Measurements from ENCODE around the gene ATP11B.
A peak's percentile ranks its signal among the peaks of the same experiment; 100 is the strongest.
"Not testable (repeated sequence)": the region's sequence is repeated elsewhere in the genome, so short reads cannot be mapped to it uniquely, and the experiment has no call there.

The ATP11B gene

DNA sequence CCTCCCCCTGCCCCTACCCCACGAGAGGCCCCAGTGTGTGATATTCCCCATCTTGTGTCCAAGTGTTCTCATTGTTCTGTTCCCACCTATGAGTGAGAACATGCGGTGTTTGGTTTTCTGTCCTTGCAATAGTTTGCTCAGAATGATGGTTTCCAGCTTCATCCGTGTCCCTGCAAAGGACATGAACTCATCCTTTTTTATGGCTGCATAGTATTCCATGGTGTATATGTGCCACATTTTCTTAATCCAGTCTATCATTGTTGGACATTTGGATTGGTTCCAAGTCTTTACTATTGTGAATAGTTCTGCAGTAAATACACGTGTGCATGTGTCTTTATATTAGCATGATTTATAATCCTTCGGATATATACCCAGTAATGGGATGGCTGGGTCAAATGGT is 29.0 kb downstream of the ATP11B start:
- H3K4me3 ChIP-seq; H3K9me3 ChIP-seq; DNase-seq (ENCODE audit: low spot score in 2 of 2); H3K4me1 ChIP-seq; H3K27me3 ChIP-seq (ENCODE audit: low read depth); H3K36me3 ChIP-seq (replicated peaks); in situ Hi-C loops (cut with MboI; ENCODE audit: low sequenced_read_pairs): not testable (repeated sequence)

DNA sequence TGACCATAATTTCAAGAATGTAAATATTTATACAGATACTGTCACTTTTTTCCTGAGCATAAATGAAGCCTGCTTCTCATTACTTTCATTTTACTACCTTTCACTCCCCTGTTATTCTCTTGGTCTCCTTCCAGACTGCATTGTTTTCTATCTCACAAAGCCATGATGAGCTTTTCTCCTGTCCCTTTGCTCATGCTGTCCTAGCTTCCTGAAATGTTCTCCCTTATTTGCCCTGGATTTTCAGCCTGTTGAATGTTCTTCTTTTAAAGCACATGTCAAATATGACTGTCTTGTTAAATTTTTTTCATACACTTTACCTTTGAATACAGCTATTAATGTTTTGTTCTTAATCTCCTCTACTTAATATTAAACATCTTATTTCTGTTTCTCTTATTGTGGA is 31.7 kb downstream of the ATP11B start:
- H3K9me3 ChIP-seq: 0 out of 2 replicates have a peak, but pooled peaks cover 2% of the 10 kb centered on the region
- no peaks in the 10 kb centered on the region for H3K36me3 ChIP-seq (replicated peaks)
- no peak overlapping the region for H3K4me3 ChIP-seq
- peaks cover 6% of the 10 kb centered on the region for H3K4me1 ChIP-seq
- H3K27me3 ChIP-seq (ENCODE audit: low read depth): no peaks in the 10 kb centered on the region
- no peak for DNase-seq (ENCODE audit: low spot score in 2 of 2)
- in situ Hi-C loops (cut with MboI; ENCODE audit: low sequenced_read_pairs): no loop called here

DNA sequence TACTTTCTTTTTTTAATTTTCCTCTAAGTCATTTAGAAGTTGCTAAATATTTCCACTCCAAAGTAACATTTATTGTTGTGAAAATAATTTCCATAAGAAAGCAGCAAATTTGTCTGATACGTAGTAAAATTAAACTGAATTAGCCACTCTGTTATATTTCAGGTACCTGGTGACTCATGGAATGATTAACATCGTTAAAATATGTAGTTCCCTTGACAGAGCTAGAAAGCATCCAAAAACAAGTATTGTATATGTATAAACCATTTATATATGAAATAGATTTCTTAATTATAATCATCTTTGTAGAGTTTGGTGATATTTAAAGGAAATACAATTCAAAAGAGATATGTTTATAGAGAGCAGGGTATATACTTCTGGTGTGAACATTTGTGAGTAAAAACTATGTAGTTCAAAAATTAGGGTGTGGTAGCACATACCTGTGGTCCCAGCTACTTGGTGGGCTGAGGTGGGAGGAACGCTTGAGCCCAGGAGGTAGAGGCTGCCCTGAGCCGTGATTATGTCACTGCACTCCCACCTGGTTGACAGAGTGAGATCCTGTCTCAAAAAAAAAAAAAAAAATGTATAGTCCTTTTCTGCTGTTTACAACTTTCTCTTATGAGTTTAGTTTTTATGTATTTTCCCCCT is 36.6 kb downstream of the ATP11B start:
- no peak for DNase-seq (ENCODE audit: low spot score in 2 of 2)
- no peak overlapping the region for H3K4me3 ChIP-seq
- H3K27me3 ChIP-seq (ENCODE audit: low read depth): no peaks in the 10 kb centered on the region
- in situ Hi-C loops (cut with MboI; ENCODE audit: low sequenced_read_pairs): no loop called here
- no peaks in the 10 kb centered on the region for H3K36me3 ChIP-seq (replicated peaks)
- H3K9me3 ChIP-seq: no peaks in the 10 kb centered on the region
- peaks cover 6% of the 10 kb centered on the region for H3K4me1 ChIP-seq

DNA sequence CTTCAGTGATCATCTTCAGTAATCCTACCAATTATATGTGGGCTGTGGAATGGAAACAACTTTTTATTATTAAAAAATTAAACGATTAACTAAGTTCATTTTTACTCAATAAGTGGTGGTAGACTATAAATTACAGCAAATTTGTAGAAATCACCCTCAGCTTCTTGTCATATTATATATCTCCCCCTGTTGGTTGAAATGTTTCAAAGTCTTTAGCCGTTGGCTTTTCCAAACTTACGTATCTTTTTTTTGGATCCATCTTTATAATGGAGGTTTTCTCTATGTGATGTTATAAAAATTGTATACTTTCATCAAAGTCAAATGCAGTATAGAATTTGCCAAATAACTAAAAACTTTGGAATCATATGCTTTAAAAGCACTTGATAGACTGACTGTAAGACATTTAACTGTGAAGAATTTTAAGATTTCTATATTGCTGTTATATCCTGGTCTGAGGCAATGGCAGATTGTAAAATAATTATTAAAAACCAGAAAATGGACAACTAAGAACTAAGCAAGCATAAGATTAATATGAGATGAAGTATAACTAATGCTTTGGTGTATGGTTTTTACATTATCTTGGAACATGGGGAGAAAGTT is 44.7 kb downstream of the ATP11B start:
- Histone ChIP-seq H3K9me3 (no peaks in the 10 kb centered on the region), H3K4me1 (no peaks in the 10 kb centered on the region), H3K36me3 (replicated peaks) (peaks cover 3% of the 10 kb centered on the region), H3K4me3 (no peak overlapping the region), H3K27me3 (ENCODE audit: low read depth) (no peaks in the 10 kb centered on the region)
- in situ Hi-C loops (cut with MboI; ENCODE audit: low sequenced_read_pairs): no loop called here
- DNase-seq (ENCODE audit: low spot score in 2 of 2): no peak

DNA sequence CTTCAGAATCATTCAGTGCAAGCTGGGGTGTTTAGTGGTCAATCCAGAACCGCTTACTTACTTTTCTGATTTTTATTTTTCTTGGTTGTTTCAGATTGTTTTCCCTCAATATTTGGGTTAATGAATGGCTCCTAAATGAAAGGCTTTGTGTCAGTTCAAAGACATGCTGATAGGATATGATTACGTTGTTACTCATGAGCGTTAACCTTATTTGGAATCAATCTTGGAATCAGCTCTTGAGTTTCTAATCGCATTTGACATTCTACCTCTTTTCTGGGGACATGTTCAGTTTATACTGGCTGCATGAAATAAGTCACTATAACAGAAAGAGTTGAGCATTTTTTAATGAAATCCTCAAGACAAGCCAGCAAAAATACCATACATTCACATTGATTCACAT is 50.2 kb downstream of the ATP11B start:
- no peaks in the 10 kb centered on the region for H3K9me3 ChIP-seq
- no peaks in the 10 kb centered on the region for H3K4me1 ChIP-seq
- peaks cover 3% of the 10 kb centered on the region for H3K36me3 ChIP-seq (replicated peaks)
- in situ Hi-C loops (cut with MboI; ENCODE audit: low sequenced_read_pairs): no loop called here
- no peak for DNase-seq (ENCODE audit: low spot score in 2 of 2)
- H3K4me3 ChIP-seq: no peak overlapping the region
- no peaks in the 10 kb centered on the region for H3K27me3 ChIP-seq (ENCODE audit: low read depth)

DNA sequence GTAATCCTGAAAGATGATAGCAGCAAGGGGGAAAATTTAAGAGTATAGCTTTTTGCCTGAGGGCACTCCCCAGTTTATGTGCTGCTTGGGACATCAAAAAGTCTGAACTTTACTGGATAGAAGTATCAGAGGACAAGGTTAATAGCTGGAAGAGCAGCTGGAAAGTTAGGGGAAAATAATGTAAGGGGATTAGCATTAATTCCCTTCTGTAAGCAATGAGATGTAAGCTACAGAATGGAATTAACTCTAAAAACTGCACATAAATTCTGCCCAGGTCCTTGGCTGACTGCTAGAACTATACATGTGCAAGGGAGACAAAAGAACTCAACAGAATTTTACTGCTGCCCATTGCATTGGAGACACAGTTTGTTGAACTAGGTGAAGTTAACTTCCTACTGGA is 55.6 kb downstream of the ATP11B start:
- in situ Hi-C loops (cut with MboI; ENCODE audit: low sequenced_read_pairs): no loop called here
- Histone ChIP-seq H3K4me3 (no peak overlapping the region), H3K36me3 (replicated peaks) (peaks cover 4% of the 10 kb centered on the region), H3K27me3 (ENCODE audit: low read depth) (no peaks in the 10 kb centered on the region), H3K4me1 (no peaks in the 10 kb centered on the region), H3K9me3 (no peaks in the 10 kb centered on the region)
- peak; percentile 33 to 69 for DNase-seq (ENCODE audit: low spot score in 2 of 2)

DNA sequence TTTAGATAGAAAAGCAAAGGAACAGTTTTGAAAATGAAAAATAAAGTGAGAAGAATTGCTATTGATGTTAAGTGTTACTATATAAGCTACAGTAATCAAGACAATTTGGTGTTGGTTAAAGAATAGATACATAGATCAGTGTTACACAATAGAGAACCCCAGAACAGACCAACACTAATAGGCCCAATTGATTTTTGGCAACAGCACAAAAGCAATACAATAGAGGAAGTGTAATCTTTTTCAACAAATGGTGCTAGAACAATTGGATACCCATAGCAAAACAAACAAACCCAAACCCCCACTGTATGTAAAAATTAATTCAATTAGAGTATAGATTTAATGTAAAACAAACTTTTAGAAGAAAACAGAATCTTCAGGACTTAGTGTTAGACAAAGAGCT is 61.8 kb downstream of the ATP11B start:
- H3K36me3 ChIP-seq (replicated peaks): peaks cover under 1% of the 10 kb centered on the region; the same call in 1 of the 2 replicates
- DNase-seq (ENCODE audit: low spot score in 2 of 2): no peak
- no peaks in the 10 kb centered on the region for H3K9me3 ChIP-seq
- in situ Hi-C loops (cut with MboI; ENCODE audit: low sequenced_read_pairs): no loop called here
- no peak overlapping the region for H3K4me3 ChIP-seq
- no peaks in the 10 kb centered on the region; the same call in 1 of the 2 replicates for H3K4me1 ChIP-seq
- H3K27me3 ChIP-seq (ENCODE audit: low read depth): no peaks in the 10 kb centered on the region

DNA sequence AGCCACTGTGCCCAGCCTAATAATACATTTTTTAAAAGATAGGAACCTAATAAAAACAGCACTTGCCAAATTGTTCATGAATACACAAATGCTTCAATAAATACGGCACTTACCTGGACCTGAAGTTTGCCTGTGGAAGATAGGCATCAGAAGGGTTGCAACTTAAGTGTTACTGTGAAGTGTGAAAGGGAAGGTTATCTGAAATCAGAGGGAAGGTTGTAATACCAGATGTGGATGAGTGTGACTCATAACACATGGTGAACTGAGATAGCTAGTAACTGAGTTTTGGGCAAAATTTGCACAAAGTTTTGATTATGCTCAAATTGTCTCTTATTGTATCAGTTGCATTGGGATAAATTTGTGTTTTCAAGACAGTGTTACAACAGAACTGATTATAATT is 68.0 kb downstream of the ATP11B start:
- in situ Hi-C loops (cut with MboI; ENCODE audit: low sequenced_read_pairs): no loop called here
- no peak overlapping the region for H3K4me3 ChIP-seq
- H3K36me3 ChIP-seq (replicated peaks): no peaks in the 10 kb centered on the region; the same call in 1 of the 2 replicates
- no peaks in the 10 kb centered on the region for H3K4me1 ChIP-seq
- H3K27me3 ChIP-seq (ENCODE audit: low read depth): no peaks in the 10 kb centered on the region
- no peak for DNase-seq (ENCODE audit: low spot score in 2 of 2)
- no peaks in the 10 kb centered on the region for H3K9me3 ChIP-seq

DNA sequence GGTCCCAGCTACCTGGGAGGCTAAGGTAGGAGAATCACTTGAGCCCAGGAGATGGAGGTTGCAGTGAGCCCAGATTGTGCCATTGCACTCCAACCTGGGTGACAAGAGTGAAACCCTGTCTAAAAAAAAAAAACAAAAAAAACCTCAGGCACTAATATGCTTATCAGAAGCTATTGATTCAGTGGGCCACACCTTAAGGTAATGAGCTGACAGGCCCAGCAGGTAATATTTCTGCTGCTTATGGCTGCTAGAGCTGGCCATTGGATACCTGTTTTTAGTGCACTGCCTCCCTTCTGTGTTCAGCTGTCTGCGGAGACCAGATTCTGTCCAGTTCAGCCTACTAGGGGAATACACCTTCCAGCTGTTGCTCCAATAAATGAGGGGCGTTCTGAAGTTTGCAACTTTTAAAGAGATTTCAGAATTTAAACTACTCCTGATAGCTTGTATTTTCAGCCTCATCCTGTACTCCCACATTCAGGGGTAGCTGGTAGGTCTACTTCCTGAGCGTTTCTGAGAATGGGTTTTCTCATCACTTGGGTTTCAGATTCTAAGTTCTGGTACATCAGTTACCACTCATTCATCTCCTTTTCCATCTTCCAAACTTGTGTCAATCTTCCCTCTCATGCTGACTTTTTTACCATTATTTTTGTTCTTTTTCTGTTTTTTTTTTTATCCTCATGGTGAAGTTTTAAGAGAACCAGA is 69.0 kb downstream of the ATP11B start:
- Histone ChIP-seq H3K36me3 (replicated peaks) (no peaks in the 10 kb centered on the region; the same call in 1 of the 2 replicates), H3K9me3 (no peaks in the 10 kb centered on the region), H3K4me3 (no peak overlapping the region), H3K27me3 (ENCODE audit: low read depth) (no peaks in the 10 kb centered on the region), H3K4me1 (no peaks in the 10 kb centered on the region)
- in situ Hi-C loops (cut with MboI; ENCODE audit: low sequenced_read_pairs): no loop called here
- no peak for DNase-seq (ENCODE audit: low spot score in 2 of 2)

DNA sequence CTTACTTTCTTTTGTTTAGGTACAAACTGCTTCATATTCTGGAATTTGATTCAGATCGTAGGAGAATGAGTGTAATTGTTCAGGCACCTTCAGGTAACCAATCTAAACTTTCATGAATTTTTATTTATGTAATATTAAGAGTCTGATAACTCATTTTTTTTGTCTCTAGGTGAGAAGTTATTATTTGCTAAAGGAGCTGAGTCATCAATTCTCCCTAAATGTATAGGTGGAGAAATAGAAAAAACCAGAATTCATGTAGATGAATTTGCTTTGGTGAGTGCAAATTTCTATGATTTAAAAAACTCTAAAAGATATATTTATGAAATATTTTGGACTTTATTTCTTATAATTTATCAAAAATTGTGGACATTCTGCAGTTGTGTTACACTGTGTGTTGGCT is 75.8 kb downstream of the ATP11B start:
- no peak for DNase-seq (ENCODE audit: low spot score in 2 of 2)
- Histone ChIP-seq H3K27me3 (ENCODE audit: low read depth) (no peaks in the 10 kb centered on the region), H3K9me3 (no peaks in the 10 kb centered on the region), H3K4me1 (no peaks in the 10 kb centered on the region; the same call in 1 of the 2 replicates), H3K4me3 (no peak overlapping the region), H3K36me3 (replicated peaks) (peaks cover 8% of the 10 kb centered on the region)
- in situ Hi-C loops (cut with MboI; ENCODE audit: low sequenced_read_pairs): no loop called here

DNA sequence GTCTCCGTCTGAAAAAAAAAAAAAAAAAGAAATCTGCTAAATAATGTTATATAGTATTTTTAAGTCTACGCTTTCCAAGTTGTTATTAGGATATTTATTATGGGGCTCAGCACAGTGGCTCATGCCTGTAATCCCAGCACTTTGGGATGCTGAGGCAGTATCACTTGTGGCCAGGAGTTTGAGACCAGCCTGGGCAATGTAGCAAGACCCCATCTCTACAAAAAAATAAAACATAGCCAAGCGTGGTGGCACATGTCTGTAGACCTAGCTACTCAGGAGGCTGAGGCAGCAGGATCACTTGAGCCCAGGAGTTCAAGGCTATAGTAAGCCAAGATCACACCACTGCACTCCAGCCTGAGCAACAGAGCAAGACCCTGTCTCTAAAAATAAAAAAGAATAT is 77.6 kb downstream of the ATP11B start:
- in situ Hi-C loops (cut with MboI; ENCODE audit: low sequenced_read_pairs): not testable (repeated sequence)

DNA sequence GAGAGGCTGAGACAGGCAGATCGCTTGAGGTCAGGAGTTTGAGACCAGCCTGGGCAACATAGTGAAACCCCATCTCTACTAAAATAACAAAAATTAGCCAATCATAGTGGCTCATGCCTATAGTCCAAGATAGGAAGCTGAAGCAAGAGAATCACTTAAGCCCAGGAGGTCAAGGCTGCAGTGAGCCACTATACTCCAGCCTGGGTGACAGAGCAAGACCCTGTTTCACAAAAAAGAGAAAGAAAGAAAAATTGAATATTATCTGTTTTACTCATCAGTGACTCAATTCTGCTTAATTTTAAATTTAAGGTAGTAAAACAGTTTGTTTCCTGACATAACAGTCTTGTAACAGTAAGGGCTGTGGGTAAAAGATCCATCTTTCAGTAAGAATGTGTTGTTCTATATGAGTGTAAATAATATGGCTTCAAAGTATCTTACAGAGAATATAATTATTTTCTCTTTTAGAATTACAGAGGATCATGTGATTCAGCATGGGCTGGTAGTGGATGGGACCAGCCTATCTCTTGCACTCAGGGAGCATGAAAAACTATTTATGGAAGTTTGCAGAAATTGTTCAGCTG is 85.8 kb downstream of the ATP11B start:
- H3K27me3 ChIP-seq (ENCODE audit: low read depth): no peaks in the 10 kb centered on the region
- no peak overlapping the region for H3K4me3 ChIP-seq
- no peaks in the 10 kb centered on the region for H3K4me1 ChIP-seq
- in situ Hi-C loops (cut with MboI; ENCODE audit: low sequenced_read_pairs): no loop called here
- no peaks in the 10 kb centered on the region for H3K9me3 ChIP-seq
- no peak for DNase-seq (ENCODE audit: low spot score in 2 of 2)
- H3K36me3 ChIP-seq (replicated peaks): peaks cover 8% of the 10 kb centered on the region

More for the DNA sequence above, 77.6 kb downstream of the ATP11B start:
- not testable (repeated sequence) for H3K9me3 ChIP-seq; DNase-seq (ENCODE audit: low spot score in 2 of 2); H3K4me3 ChIP-seq; H3K27me3 ChIP-seq (ENCODE audit: low read depth); H3K4me1 ChIP-seq
- peaks cover 11% of the 10 kb centered on the region for H3K36me3 ChIP-seq (replicated peaks)

DNA sequence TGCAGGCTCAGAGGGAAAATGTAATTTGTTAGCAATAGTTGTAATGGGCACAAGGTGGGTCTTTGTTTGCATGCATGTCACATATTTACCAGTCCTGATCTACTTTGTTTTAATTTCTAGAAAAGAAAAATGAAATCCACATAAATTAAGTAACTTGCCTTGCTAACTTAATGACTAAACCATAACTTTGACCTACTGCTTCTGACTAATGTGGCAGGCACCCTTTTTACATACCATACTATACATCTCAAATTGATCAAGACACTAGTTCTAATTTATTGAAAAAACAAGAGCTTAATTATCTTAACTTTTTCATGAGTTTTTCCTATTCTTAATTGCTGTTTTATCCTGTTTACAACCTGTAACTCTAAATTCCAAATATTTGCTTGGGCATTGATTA is 93.2 kb downstream of the ATP11B start:
- Histone ChIP-seq H3K4me3 (no peak overlapping the region), H3K27me3 (ENCODE audit: low read depth) (no peaks in the 10 kb centered on the region), H3K9me3 (no peaks in the 10 kb centered on the region), H3K4me1 (no peaks in the 10 kb centered on the region), H3K36me3 (replicated peaks) (no peaks in the 10 kb centered on the region; the same call in 1 of the 2 replicates)
- no peak for DNase-seq (ENCODE audit: low spot score in 2 of 2)
- in situ Hi-C loops (cut with MboI; ENCODE audit: low sequenced_read_pairs): no loop called here
